ENCODE measurements around the gene PTGES3. TPM values are rescaled to one million over a fixed set of nuclear protein-coding genes. Genes with fewer than 3 reads are reported as not detected.
A peak's percentile ranks its signal among the peaks of the same experiment; 100 is the strongest.
"Not testable (repeated sequence)": the region's sequence is repeated elsewhere in the genome, so short reads cannot be mapped to it uniquely, and the experiment has no call there.

The PTGES3 gene
- polyA plus RNA-seq, 3 donors: 46.1 to 232 (median 187) TPM

GRCh38 chr12:56648023-56648422 lies 40.1 kb downstream of the PTGES3 start:
- Histone ChIP-seq H3K4me1 (ENCODE audit: control insufficient read depth in 1 of 2, insufficient read depth in 2 of 2, low read length in 2 of 2) (peaks cover 20 to 26% of the 10 kb centered on the region in 2 donors), H3K79me2 (ENCODE audit: insufficient read depth, low read length) (peaks cover 30% of the 10 kb centered on the region), H3K36me3 (replicated peaks in 1 of 2; ENCODE audit: control insufficient read depth in 1 of 2, insufficient read depth in 2 of 2, low read length in 2 of 2) (peaks cover 16% of the 10 kb centered on the region in 2 donors), H4K20me1 (ENCODE audit: insufficient read depth, low read length) (peaks cover 13% of the 10 kb centered on the region)
- not testable (repeated sequence) for H3K9ac ChIP-seq (ENCODE audit: insufficient read depth, low read length, poor library complexity, severe bottlenecking); H3K9me3 ChIP-seq (replicated peaks in 1 of 2; ENCODE audit: control insufficient read depth in 1 of 2, insufficient read depth in 1 of 2, low read length in 2 of 2); H3K4me2 ChIP-seq (replicated peaks; ENCODE audit: extremely low read depth, low read length, poor library complexity, severe bottlenecking); H3K4me3 ChIP-seq (replicated peaks in 1 of 3; ENCODE audit: low read depth in 2 of 3, low read length in 3 of 3); H3K27ac Mint-ChIP-seq; H3K27ac ChIP-seq (ENCODE audit: low read depth in 1 of 2, low read length in 2 of 2); DNase-seq; H3K27me3 Mint-ChIP-seq (ENCODE audit: low read depth in 3 of 3); H2AFZ ChIP-seq (ENCODE audit: insufficient read depth, low read depth, low read length, poor library complexity, severe bottlenecking); H3K27me3 ChIP-seq (ENCODE audit: control insufficient read depth in 2 of 2, insufficient read depth in 2 of 2, low read length in 2 of 2); H3K4me3 Mint-ChIP-seq
- H3K36me3 Mint-ChIP-seq: peaks cover 16 to 29% of the 10 kb centered on the region in 2 donors
- peaks cover 22% of the 10 kb centered on the region for H3K4me1 Mint-ChIP-seq
- peaks cover 7 to 15% (median 11%) of the 10 kb centered on the region in 7 donors for H3K9me3 Mint-ChIP-seq
- 94% methylated on average over 6 of the region's 9 CpGs for WGBS (ENCODE audit: insufficient coverage)
- intact Hi-C loops (cut with micrococcal nuclease): loop anchor here (5.0 to 10.0 kb wide), 3 partner anchors 39 to 77 kb away; partner anchors contain the start of genes PTGES3 (in 2 of the 2) and NACA (in 1 of the 2)

GRCh38 chr12:56645717-56646446 lies 42.2 kb downstream of the PTGES3 start, which contains the start of gene ATP5F1B:
TSS of gene ATP5F1B (minus strand) at chr12:56645984. CDS start at chr12:56645963, 21 bp downstream.
- Mint-ChIP-seq H3K27me3 (ENCODE audit: low read depth in 3 of 3) (peaks cover 0 to 4% (median 3%) of the 10 kb centered on the region in 3 donors), H3K27ac (peak within 1 kb of the TSS; percentile 95 to 99 (median 97)), H3K4me1 (peaks cover 31% of the 10 kb centered on the region), H3K4me3 (peak within 1 kb of the TSS; percentile 97 to 99), H3K9me3 (peaks cover 0 to 2% (median 0%) of the 10 kb centered on the region in 7 donors), H3K36me3 (peaks cover 30 to 36% of the 10 kb centered on the region in 2 donors)
- H3K9me3 ChIP-seq (replicated peaks in 1 of 2; ENCODE audit: control insufficient read depth in 1 of 2, insufficient read depth in 1 of 2, low read length in 2 of 2): no peaks in the 10 kb centered on the region
- peak within 1 kb of the TSS; percentile 86 to 94 (median 91) for H3K4me3 ChIP-seq (replicated peaks in 1 of 3; ENCODE audit: low read depth in 2 of 3, low read length in 3 of 3)
- intact Hi-C loops (cut with micrococcal nuclease): loop anchor here (5.0 to 10.0 kb wide), 3 partner anchors 41 to 79 kb away; partner anchors contain the start of genes PTGES3 (in 2 of the 2) and NACA (in 1 of the 2)
- H3K4me2 ChIP-seq (replicated peaks; ENCODE audit: extremely low read depth, low read length, poor library complexity, severe bottlenecking): peak within 1 kb of the TSS; percentile 91
- H3K27ac ChIP-seq (ENCODE audit: low read depth in 1 of 2, low read length in 2 of 2): peak within 1 kb of the TSS; percentile 81 to 94
- WGBS (ENCODE audit: insufficient coverage): under 1% methylated on average over 33 of the region's 39 CpGs
- H3K79me2 ChIP-seq (ENCODE audit: insufficient read depth, low read length): peaks cover 50% of the 10 kb centered on the region
- no peak for TF ChIP-seq CTCF (IDR thresholded peaks at IDR 0.05)
- H2AFZ ChIP-seq (ENCODE audit: insufficient read depth, low read depth, low read length, poor library complexity, severe bottlenecking): peak within 1 kb of the TSS; percentile 89
- H3K36me3 ChIP-seq (replicated peaks in 1 of 2; ENCODE audit: control insufficient read depth in 1 of 2, insufficient read depth in 2 of 2, low read length in 2 of 2): peaks cover 33 to 34% of the 10 kb centered on the region in 2 donors
- H4K20me1 ChIP-seq (ENCODE audit: insufficient read depth, low read length): peaks cover 34% of the 10 kb centered on the region
- H3K27me3 ChIP-seq (ENCODE audit: control insufficient read depth in 2 of 2, insufficient read depth in 2 of 2, low read length in 2 of 2): no peaks in the 10 kb centered on the region
- H3K4me1 ChIP-seq (ENCODE audit: control insufficient read depth in 1 of 2, insufficient read depth in 2 of 2, low read length in 2 of 2): peaks cover 27 to 38% of the 10 kb centered on the region in 2 donors
- peak within 1 kb of the TSS; percentile 92 for H3K9ac ChIP-seq (ENCODE audit: insufficient read depth, low read length, poor library complexity, severe bottlenecking)
- peak; percentile 98 to 100 (median 99) for DNase-seq
